Measurements from ENCODE around the gene IRF2BP1.

Gene IRF2BP1

GRCh38 chr19:45860359-45861259 is 25.3 kb downstream of the IRF2BP1 start:
- TF ChIP-seq CTCF (IDR thresholded peaks at IDR 0.05; ENCODE audit: borderline replicate concordance, control extremely low read depth, extremely low read depth, insufficient read depth, missing control alignments) = no peak
- in situ Hi-C loops (cut with MboI; ENCODE audit: low sequenced_read_pairs, unreplicated experiment) = no loop called here
- no peak for DNase-seq (ENCODE audit: low spot score)

GRCh38 chr19:45854167-45854778 is 31.7 kb downstream of the IRF2BP1 start:
- in situ Hi-C loops (cut with MboI; ENCODE audit: low sequenced_read_pairs, unreplicated experiment) = no loop called here
- no peak for DNase-seq (ENCODE audit: low spot score)
- no peak for TF ChIP-seq CTCF (IDR thresholded peaks at IDR 0.05; ENCODE audit: borderline replicate concordance, control extremely low read depth, extremely low read depth, insufficient read depth, missing control alignments)

DNA sequence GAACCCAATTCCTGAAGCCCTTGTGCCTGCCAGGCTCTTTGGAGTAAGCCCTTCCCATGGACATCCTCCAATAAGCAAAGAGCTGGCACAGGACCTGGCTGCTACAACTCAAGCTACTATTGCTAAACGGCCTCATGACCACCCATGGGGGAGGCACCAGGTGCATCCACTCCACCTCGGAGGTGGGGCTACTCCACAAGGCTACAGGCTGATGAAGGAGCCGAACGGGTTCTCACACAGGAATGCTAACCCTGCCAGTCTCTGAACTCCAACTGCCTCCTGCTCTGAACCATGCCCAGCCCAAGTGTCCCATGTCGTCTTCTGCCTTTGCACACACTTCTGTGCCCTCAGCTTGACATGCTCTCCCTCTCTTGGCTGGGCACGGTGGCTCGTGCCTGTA is 33.0 kb downstream of the IRF2BP1 start:
- TF ChIP-seq CTCF (IDR thresholded peaks at IDR 0.05; ENCODE audit: borderline replicate concordance, control extremely low read depth, extremely low read depth, insufficient read depth, missing control alignments) = no peak
- in situ Hi-C loops (cut with MboI; ENCODE audit: low sequenced_read_pairs, unreplicated experiment) = no loop called here

GRCh38 chr19:45852145-45852750 is 33.7 kb downstream of the IRF2BP1 start:
- in situ Hi-C loops (cut with MboI; ENCODE audit: low sequenced_read_pairs, unreplicated experiment) = no loop called here

More for the DNA sequence above, 33.0 kb downstream of the IRF2BP1 start:
- DNase-seq (ENCODE audit: low spot score) = no peak

DNA sequence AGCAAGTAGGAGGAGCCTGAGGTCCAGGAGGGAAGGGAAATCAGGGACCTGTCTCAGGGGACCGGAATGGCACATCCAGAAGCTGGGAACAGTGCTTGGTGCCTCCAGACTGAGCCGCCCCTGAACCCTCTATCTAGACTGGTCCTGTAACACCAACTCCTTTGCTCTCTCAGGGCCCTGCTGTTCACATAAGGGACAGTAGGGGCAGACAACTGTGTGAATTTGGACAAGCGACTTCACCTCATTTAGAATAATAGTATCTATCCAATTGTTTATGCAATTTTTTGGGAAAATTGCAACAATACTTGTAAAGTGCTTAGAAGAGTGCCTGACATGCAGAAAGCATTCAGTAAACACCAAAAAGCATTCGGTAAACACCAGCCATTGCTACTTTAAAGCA is 37.0 kb downstream of the IRF2BP1 start:
- DNase-seq (ENCODE audit: low spot score) = no peak

More at GRCh38 chr19:45852145-45852750, 33.7 kb downstream of the IRF2BP1 start:
- TF ChIP-seq CTCF (IDR thresholded peaks at IDR 0.05; ENCODE audit: borderline replicate concordance, control extremely low read depth, extremely low read depth, insufficient read depth, missing control alignments) = no peak
- DNase-seq (ENCODE audit: low spot score) = no peak

More for the DNA sequence above, 37.0 kb downstream of the IRF2BP1 start:
- no peak for TF ChIP-seq CTCF (IDR thresholded peaks at IDR 0.05; ENCODE audit: borderline replicate concordance, control extremely low read depth, extremely low read depth, insufficient read depth, missing control alignments)
- in situ Hi-C loops (cut with MboI; ENCODE audit: low sequenced_read_pairs, unreplicated experiment) = no loop called here

Measured in GM13976 (cell line).